ENCODE data around the gene DIP2C.
"Not testable (repeated sequence)": the region's sequence is repeated elsewhere in the genome, so short reads cannot be mapped to it uniquely, and the experiment has no call there.

The DIP2C gene

GRCh38 chr10:440127-440526 is 249.3 kb downstream of the DIP2C start:
- no peak for DNase-seq (ENCODE audit: low read depth)
- Histone ChIP-seq H3K27me3 (replicated peaks; ENCODE audit: control insufficient read depth, insufficient read depth, low read length) (no peaks in the 10 kb centered on the region), H3K9me3 (ENCODE audit: control insufficient read depth, low read length) (no peaks in the 10 kb centered on the region), H3K4me1 (ENCODE audit: control insufficient read depth, insufficient read depth, low read length) (no peaks in the 10 kb centered on the region), H3K4me3 (ENCODE audit: low read length) (no peak overlapping the region), H3K9ac (ENCODE audit: low read length) (no peak overlapping the region), H3K36me3 (ENCODE audit: control insufficient read depth, insufficient read depth, low read length, severe bottlenecking) (peaks cover 21% of the 10 kb centered on the region)

GRCh38 chr10:437698-438490 is 251.6 kb downstream of the DIP2C start:
- Histone ChIP-seq H3K9me3 (ENCODE audit: control insufficient read depth, low read length) (no peaks in the 10 kb centered on the region), H3K27me3 (replicated peaks; ENCODE audit: control insufficient read depth, insufficient read depth, low read length) (no peaks in the 10 kb centered on the region), H3K9ac (ENCODE audit: low read length) (no peak overlapping the region), H3K4me3 (ENCODE audit: low read length) (no peak overlapping the region), H3K4me1 (ENCODE audit: control insufficient read depth, insufficient read depth, low read length) (no peaks in the 10 kb centered on the region), H3K36me3 (ENCODE audit: control insufficient read depth, insufficient read depth, low read length, severe bottlenecking) (peaks cover 26% of the 10 kb centered on the region)
- DNase-seq (ENCODE audit: low read depth): no peak

- no peak for DNase-seq (ENCODE audit: low read depth)
- Histone ChIP-seq H3K9me3 (ENCODE audit: control insufficient read depth, low read length) (no peaks in the 10 kb centered on the region), H3K4me3 (ENCODE audit: low read length) (no peak overlapping the region), H3K9ac (ENCODE audit: low read length) (no peak overlapping the region), H3K27me3 (replicated peaks; ENCODE audit: control insufficient read depth, insufficient read depth, low read length) (no peaks in the 10 kb centered on the region), H3K36me3 (ENCODE audit: control insufficient read depth, insufficient read depth, low read length, severe bottlenecking) (peaks cover 28% of the 10 kb centered on the region), H3K4me1 (ENCODE audit: control insufficient read depth, insufficient read depth, low read length) (no peaks in the 10 kb centered on the region)
Observed at GRCh38 chr10:436911-437665, 252.4 kb downstream of the DIP2C start.

- Histone ChIP-seq H3K4me1 (ENCODE audit: control insufficient read depth, insufficient read depth, low read length) (no peaks in the 10 kb centered on the region), H3K4me3 (ENCODE audit: low read length) (no peak overlapping the region), H3K9me3 (ENCODE audit: control insufficient read depth, low read length) (no peaks in the 10 kb centered on the region), H3K27me3 (replicated peaks; ENCODE audit: control insufficient read depth, insufficient read depth, low read length) (no peaks in the 10 kb centered on the region), H3K36me3 (ENCODE audit: control insufficient read depth, insufficient read depth, low read length, severe bottlenecking) (peaks cover 28% of the 10 kb centered on the region), H3K9ac (ENCODE audit: low read length) (no peak overlapping the region)
- DNase-seq (ENCODE audit: low read depth): no peak
Observed at GRCh38 chr10:436013-436697, 253.3 kb downstream of the DIP2C start.

- Histone ChIP-seq H3K4me1 (ENCODE audit: control insufficient read depth, insufficient read depth, low read length) (no peaks in the 10 kb centered on the region), H3K9me3 (ENCODE audit: control insufficient read depth, low read length) (no peaks in the 10 kb centered on the region), H3K4me3 (ENCODE audit: low read length) (no peak overlapping the region), H3K9ac (ENCODE audit: low read length) (no peak overlapping the region), H3K36me3 (ENCODE audit: control insufficient read depth, insufficient read depth, low read length, severe bottlenecking) (peaks cover 24% of the 10 kb centered on the region), H3K27me3 (replicated peaks; ENCODE audit: control insufficient read depth, insufficient read depth, low read length) (no peaks in the 10 kb centered on the region)
- no peak for DNase-seq (ENCODE audit: low read depth)
Observed at GRCh38 chr10:435397-435796, 254.1 kb downstream of the DIP2C start.

- Histone ChIP-seq H3K9ac (ENCODE audit: low read length) (no peak overlapping the region), H3K27me3 (replicated peaks; ENCODE audit: control insufficient read depth, insufficient read depth, low read length) (no peaks in the 10 kb centered on the region), H3K36me3 (ENCODE audit: control insufficient read depth, insufficient read depth, low read length, severe bottlenecking) (peaks cover 7% of the 10 kb centered on the region), H3K4me3 (ENCODE audit: low read length) (no peak overlapping the region), H3K4me1 (ENCODE audit: control insufficient read depth, insufficient read depth, low read length) (no peaks in the 10 kb centered on the region), H3K9me3 (ENCODE audit: control insufficient read depth, low read length) (no peaks in the 10 kb centered on the region)
- no peak for DNase-seq (ENCODE audit: low read depth)
Observed at GRCh38 chr10:429696-430095, 259.8 kb downstream of the DIP2C start.

GRCh38 chr10:427761-428519 is 261.5 kb downstream of the DIP2C start:
- Histone ChIP-seq H3K36me3 (ENCODE audit: control insufficient read depth, insufficient read depth, low read length, severe bottlenecking) (peaks cover 11% of the 10 kb centered on the region), H3K27me3 (replicated peaks; ENCODE audit: control insufficient read depth, insufficient read depth, low read length) (no peaks in the 10 kb centered on the region), H3K4me3 (ENCODE audit: low read length) (no peak overlapping the region), H3K4me1 (ENCODE audit: control insufficient read depth, insufficient read depth, low read length) (no peaks in the 10 kb centered on the region), H3K9ac (ENCODE audit: low read length) (no peak overlapping the region), H3K9me3 (ENCODE audit: control insufficient read depth, low read length) (no peaks in the 10 kb centered on the region)
- DNase-seq (ENCODE audit: low read depth): no peak

- H3K4me1 ChIP-seq (ENCODE audit: control insufficient read depth, insufficient read depth, low read length); H3K9me3 ChIP-seq (ENCODE audit: control insufficient read depth, low read length); H3K27me3 ChIP-seq (replicated peaks; ENCODE audit: control insufficient read depth, insufficient read depth, low read length); H3K4me3 ChIP-seq (ENCODE audit: low read length); H3K9ac ChIP-seq (ENCODE audit: low read length); DNase-seq (ENCODE audit: low read depth): not testable (repeated sequence)
- H3K36me3 ChIP-seq (ENCODE audit: control insufficient read depth, insufficient read depth, low read length, severe bottlenecking): peaks cover 18% of the 10 kb centered on the region
Observed at GRCh38 chr10:425365-425764, 264.1 kb downstream of the DIP2C start.

- not testable (repeated sequence) for DNase-seq (ENCODE audit: low read depth); H3K9me3 ChIP-seq (ENCODE audit: control insufficient read depth, low read length); H3K27me3 ChIP-seq (replicated peaks; ENCODE audit: control insufficient read depth, insufficient read depth, low read length); H3K4me3 ChIP-seq (ENCODE audit: low read length); H3K4me1 ChIP-seq (ENCODE audit: control insufficient read depth, insufficient read depth, low read length); H3K9ac ChIP-seq (ENCODE audit: low read length)
- peaks cover 20% of the 10 kb centered on the region for H3K36me3 ChIP-seq (ENCODE audit: control insufficient read depth, insufficient read depth, low read length, severe bottlenecking)
Observed at GRCh38 chr10:424724-425123, 264.7 kb downstream of the DIP2C start.

GRCh38 chr10:423178-423577 is 266.3 kb downstream of the DIP2C start:
- peaks cover 35% of the 10 kb centered on the region for H3K36me3 ChIP-seq (ENCODE audit: control insufficient read depth, insufficient read depth, low read length, severe bottlenecking)
- no peaks in the 10 kb centered on the region for H3K4me1 ChIP-seq (ENCODE audit: control insufficient read depth, insufficient read depth, low read length)

GRCh38 chr10:422675-423074 is 266.8 kb downstream of the DIP2C start:
- peaks cover 35% of the 10 kb centered on the region for H3K36me3 ChIP-seq (ENCODE audit: control insufficient read depth, insufficient read depth, low read length, severe bottlenecking)
- no peaks in the 10 kb centered on the region for H3K9me3 ChIP-seq (ENCODE audit: control insufficient read depth, low read length)
- no peaks in the 10 kb centered on the region for H3K4me1 ChIP-seq (ENCODE audit: control insufficient read depth, insufficient read depth, low read length)
- no peaks in the 10 kb centered on the region for H3K27me3 ChIP-seq (replicated peaks; ENCODE audit: control insufficient read depth, insufficient read depth, low read length)
- no peak overlapping the region for H3K9ac ChIP-seq (ENCODE audit: low read length)
- DNase-seq (ENCODE audit: low read depth): no peak
- no peak overlapping the region for H3K4me3 ChIP-seq (ENCODE audit: low read length)

More at GRCh38 chr10:423178-423577, 266.3 kb downstream of the DIP2C start:
- H3K9ac ChIP-seq (ENCODE audit: low read length): no peak overlapping the region
- H3K4me3 ChIP-seq (ENCODE audit: low read length): no peak overlapping the region
- no peaks in the 10 kb centered on the region for H3K9me3 ChIP-seq (ENCODE audit: control insufficient read depth, low read length)
- DNase-seq (ENCODE audit: low read depth): no peak
- H3K27me3 ChIP-seq (replicated peaks; ENCODE audit: control insufficient read depth, insufficient read depth, low read length): no peaks in the 10 kb centered on the region

Data from adipocyte (in vitro differentiated cells).